GM12892 (cell line): ENCODE results near the gene SPDYE11.
"Not testable (repeated sequence)": the region's sequence is repeated elsewhere in the genome, so short reads cannot be mapped to it uniquely, and the experiment has no call there.

ENCODE experiments used
- POLR2A ChIP-seq: IDR thresholded peaks from 2 replicates; pipeline ENCODE4 v1.6.1; 2011; ENCODE audit warnings: low read depth, low read length, control low read depth
- POLR2AphosphoS5 ChIP-seq: IDR thresholded peaks from 2 replicates; pipeline ENCODE4 v1.6.1; 2011; ENCODE audit warnings: low read depth, low read length, control low read depth

DNA sequence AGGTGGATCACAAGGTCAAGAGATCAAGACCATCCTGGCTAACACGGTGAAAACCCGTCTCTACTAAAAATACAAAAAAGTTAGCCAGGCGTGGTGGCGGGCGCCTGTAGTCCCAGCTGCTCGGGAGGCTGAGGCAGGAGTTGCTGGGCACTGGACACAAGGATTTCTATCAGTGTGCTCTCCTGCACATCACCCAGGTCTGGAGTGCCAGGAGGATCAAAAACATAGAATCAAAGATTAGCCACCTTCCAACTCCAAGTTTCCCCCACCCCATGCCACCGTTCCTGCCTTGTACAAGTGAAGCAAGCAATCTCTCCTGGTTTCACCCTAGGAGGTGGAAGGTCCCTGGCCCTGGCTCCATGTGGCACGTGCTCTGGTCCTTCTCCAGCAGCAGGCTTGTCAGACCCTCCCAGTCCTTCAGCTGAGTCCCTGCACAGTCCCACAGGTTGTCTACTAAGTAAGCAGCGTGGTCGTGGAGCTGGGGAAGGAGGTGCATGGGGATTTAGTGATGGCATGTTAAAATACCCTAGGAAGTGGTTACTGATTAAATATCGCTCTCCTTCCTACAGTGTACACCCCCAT lies 59.7 kb downstream of the SPDYE11 start:
- not testable (repeated sequence) for TF ChIP-seq POLR2A, POLR2AphosphoS5
